ENCODE measurements around the gene CERS1.

DNA sequence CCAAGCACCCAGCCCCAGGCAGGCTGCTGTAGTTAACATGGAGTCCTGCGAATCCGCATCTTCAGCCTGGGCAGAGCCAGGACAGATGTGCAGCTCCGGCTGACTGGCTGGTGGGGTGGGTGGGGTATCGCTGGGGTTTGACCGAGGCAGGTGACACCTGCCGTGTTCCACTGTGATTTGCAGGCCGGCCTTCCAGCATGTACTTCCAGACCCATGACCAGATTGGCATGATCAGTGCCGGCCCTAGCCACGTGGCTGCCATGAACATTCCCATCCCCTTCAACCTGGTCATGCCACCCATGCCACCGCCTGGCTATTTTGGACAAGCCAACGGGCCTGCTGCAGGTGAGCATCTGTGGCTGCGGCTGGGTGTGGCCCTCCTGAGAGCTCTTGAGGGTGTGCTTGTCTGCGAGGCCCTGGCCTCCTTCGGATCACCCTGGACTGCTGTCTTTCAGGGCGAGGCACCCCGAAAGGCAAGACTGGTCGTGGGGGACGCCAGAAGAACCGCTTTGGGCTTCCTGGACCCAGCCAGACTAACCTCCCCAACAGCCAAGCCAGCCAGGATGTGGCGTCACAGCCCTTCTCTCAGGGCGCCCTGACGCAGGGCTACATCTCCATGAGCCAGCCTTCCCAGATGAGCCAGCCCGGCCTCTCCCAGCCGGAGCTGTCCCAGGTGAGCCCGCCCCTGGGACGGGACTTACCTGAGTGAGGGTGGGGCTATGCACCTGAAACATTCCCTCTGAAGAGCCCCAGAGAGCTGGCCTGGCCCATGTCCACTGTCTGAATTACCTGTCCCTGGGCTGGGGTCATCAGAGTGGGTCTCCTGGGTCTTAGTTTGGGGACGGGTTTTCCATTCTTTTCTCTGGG lies 30.6 kb downstream of the CERS1 start:
- TF ChIP-seq, protein P1, sequence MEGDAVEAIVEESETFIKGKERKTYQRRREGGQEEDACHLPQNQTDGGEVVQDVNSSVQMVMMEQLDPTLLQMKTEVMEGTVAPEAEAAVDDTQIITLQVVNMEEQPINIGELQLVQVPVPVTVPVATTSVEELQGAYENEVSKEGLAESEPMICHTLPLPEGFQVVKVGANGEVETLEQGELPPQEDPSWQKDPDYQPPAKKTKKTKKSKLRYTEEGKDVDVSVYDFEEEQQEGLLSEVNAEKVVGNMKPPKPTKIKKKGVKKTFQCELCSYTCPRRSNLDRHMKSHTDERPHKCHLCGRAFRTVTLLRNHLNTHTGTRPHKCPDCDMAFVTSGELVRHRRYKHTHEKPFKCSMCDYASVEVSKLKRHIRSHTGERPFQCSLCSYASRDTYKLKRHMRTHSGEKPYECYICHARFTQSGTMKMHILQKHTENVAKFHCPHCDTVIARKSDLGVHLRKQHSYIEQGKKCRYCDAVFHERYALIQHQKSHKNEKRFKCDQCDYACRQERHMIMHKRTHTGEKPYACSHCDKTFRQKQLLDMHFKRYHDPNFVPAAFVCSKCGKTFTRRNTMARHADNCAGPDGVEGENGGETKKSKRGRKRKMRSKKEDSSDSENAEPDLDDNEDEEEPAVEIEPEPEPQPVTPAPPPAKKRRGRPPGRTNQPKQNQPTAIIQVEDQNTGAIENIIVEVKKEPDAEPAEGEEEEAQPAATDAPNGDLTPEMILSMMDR (IDR thresholded peaks at IDR 0.05; ENCODE audit: low read depth, low read length, poor library complexity, severe bottlenecking): no peak
- TF ChIP-seq EZH2phosphoT487 (IDR thresholded peaks at IDR 0.05; ENCODE audit: borderline replicate concordance, low read length): no peak

Data from DOHH2 (cell line).